Measurements from ENCODE around the gene EEF2K. TPM values are rescaled to one million over a fixed set of nuclear protein-coding genes. Genes with fewer than 3 reads are reported as not detected.
A peak's percentile ranks its signal among the peaks of the same experiment; 100 is the strongest.

EEF2K gene
- total RNA-seq, 2 donors from 2014 or later, result 9.8 to 15.8 TPM

DNA sequence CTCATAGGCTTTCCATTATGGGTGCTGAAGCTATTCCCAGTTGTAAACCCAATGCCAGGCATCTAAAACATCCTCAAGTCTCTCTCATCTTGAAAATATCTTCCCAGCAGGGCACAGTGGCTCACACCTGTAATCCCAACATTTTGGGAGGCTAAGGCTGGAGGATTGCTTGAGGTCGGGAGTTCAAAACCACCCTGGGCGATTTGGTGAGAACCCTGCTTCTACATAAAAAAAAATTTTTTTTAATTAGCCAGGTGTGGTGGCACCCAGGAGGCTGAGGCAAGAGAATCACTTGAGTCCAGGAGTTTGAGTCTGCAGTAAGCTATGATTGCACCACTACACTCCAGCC is 13.0 kb upstream of the EEF2K start:
- no peak overlapping the region for H3K27ac Mint-ChIP-seq
- H3K4me1 Mint-ChIP-seq, result peaks cover 19% of the 10 kb centered on the region
- H3K4me3 Mint-ChIP-seq, result no peak overlapping the region

DNA sequence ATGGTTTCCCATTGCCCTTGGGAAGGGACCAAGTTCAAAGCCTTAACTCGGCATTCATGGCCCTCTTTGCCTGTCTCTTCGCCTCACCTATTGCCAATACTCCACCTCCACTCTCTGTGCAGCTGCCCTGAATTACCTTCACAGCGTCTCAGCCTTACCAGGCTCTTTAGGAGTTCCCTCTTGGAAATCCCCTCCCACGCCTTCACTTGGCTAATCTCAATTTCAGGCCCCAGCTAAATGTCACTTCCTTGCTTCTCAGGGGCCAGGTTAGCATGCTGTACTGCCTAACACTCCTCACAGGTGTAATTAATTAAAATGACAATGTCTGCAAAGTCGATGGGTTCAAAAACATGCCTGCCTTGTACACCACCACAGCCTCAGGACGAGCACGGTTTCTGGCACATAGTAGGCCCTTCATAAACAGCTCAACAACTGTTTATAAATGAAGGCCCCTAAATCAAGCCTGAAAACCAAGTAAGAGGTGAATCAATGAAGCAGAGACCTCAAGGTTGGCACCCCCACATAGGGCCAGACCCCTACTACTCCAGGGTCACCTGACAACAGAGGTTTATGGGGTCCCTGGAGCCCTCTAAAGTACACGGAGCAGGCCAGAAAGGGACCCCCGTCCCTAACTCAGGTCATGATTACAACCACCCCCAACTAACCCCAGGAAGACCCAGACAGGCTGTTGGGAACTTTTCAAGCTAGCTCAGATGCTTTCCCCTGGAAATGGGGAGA is 11.2 kb upstream of the EEF2K start:
- 86 to 91% methylated on average over 7 to 9 of the region's 9 CpGs for WGBS, 2 experiments (ENCODE audit: insufficient coverage in 1 of 2, insufficient read length in 1 of 2)
- no peaks in the 10 kb centered on the region for H3K9me3 Mint-ChIP-seq
- Histone ChIP-seq H3K4me3 (ENCODE audit: low read length) (no peak overlapping the region), H3K36me3 (ENCODE audit: control insufficient read depth, insufficient read depth, low read length) (no peaks in the 10 kb centered on the region), H3K4me1 (ENCODE audit: control insufficient read depth, insufficient read depth, low read length) (no peaks in the 10 kb centered on the region), H3K9me3 (ENCODE audit: control insufficient read depth, low read length) (no peaks in the 10 kb centered on the region), H3K27ac (ENCODE audit: low read depth, low read length) (no peak overlapping the region), H3K27me3 (ENCODE audit: control insufficient read depth, insufficient read depth, low read length, poor library complexity, severe bottlenecking) (peaks cover under 1% of the 10 kb centered on the region), H3K9ac (ENCODE audit: extremely low read depth, low read length, poor library complexity, severe bottlenecking) (no peak overlapping the region)
- no peaks in the 10 kb centered on the region for H3K36me3 Mint-ChIP-seq (ENCODE audit: low read depth)
- DNase-seq, result no peak
- peaks cover 2% of the 10 kb centered on the region for H3K27me3 Mint-ChIP-seq (ENCODE audit: insufficient read depth)
- no peak overlapping the region for H3K4me3 Mint-ChIP-seq
- peak overlapping the region; percentile 60 for H3K27ac Mint-ChIP-seq
- TF ChIP-seq, protein P1, sequence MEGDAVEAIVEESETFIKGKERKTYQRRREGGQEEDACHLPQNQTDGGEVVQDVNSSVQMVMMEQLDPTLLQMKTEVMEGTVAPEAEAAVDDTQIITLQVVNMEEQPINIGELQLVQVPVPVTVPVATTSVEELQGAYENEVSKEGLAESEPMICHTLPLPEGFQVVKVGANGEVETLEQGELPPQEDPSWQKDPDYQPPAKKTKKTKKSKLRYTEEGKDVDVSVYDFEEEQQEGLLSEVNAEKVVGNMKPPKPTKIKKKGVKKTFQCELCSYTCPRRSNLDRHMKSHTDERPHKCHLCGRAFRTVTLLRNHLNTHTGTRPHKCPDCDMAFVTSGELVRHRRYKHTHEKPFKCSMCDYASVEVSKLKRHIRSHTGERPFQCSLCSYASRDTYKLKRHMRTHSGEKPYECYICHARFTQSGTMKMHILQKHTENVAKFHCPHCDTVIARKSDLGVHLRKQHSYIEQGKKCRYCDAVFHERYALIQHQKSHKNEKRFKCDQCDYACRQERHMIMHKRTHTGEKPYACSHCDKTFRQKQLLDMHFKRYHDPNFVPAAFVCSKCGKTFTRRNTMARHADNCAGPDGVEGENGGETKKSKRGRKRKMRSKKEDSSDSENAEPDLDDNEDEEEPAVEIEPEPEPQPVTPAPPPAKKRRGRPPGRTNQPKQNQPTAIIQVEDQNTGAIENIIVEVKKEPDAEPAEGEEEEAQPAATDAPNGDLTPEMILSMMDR (conservative IDR thresholded peaks at IDR 0.05), result no peak
- peaks cover 10% of the 10 kb centered on the region for H3K4me1 Mint-ChIP-seq

More for the DNA sequence above, 13.0 kb upstream of the EEF2K start:
- H3K27ac ChIP-seq (ENCODE audit: low read depth, low read length), result no peak overlapping the region
- no peak overlapping the region for H3K4me3 ChIP-seq (ENCODE audit: low read length)
- peaks cover 2% of the 10 kb centered on the region for H3K27me3 Mint-ChIP-seq (ENCODE audit: insufficient read depth)
- DNase-seq, result no peak
- no peaks in the 10 kb centered on the region for H3K4me1 ChIP-seq (ENCODE audit: control insufficient read depth, insufficient read depth, low read length)
- H3K9me3 Mint-ChIP-seq, result no peaks in the 10 kb centered on the region
- no peaks in the 10 kb centered on the region for H3K36me3 Mint-ChIP-seq (ENCODE audit: low read depth)
- 79 to 80% methylated on average over 1 to 2 of the region's 2 CpGs for WGBS, 2 experiments (ENCODE audit: insufficient coverage in 1 of 2, insufficient read length in 1 of 2)
- H3K36me3 ChIP-seq (ENCODE audit: control insufficient read depth, insufficient read depth, low read length), result no peaks in the 10 kb centered on the region
- no peaks in the 10 kb centered on the region for H3K9me3 ChIP-seq (ENCODE audit: control insufficient read depth, low read length)
- H3K27me3 ChIP-seq (ENCODE audit: control insufficient read depth, insufficient read depth, low read length, poor library complexity, severe bottlenecking), result peaks cover 10% of the 10 kb centered on the region
- TF ChIP-seq, protein P1 (conservative IDR thresholded peaks at IDR 0.05), result no peak
- H3K9ac ChIP-seq (ENCODE audit: extremely low read depth, low read length, poor library complexity, severe bottlenecking), result no peak overlapping the region

DNA sequence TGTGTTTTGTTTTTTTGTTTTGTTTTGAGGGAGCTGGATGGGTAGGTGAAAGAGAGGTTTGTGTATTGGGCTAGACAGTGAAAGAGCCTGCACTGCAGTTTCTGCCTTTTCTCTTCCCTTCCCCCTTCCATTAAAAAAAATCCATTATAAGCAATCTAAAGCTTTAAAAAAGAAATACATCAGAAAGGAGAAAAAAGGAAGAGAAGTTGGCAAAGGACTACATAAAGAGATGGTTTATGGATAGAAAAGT is 10.7 kb upstream of the EEF2K start:
- no peaks in the 10 kb centered on the region for H3K9me3 ChIP-seq (ENCODE audit: control insufficient read depth, low read length)
- TF ChIP-seq, protein P1 (conservative IDR thresholded peaks at IDR 0.05), result no peak
- H3K36me3 ChIP-seq (ENCODE audit: control insufficient read depth, insufficient read depth, low read length), result no peaks in the 10 kb centered on the region
- H3K4me3 ChIP-seq (ENCODE audit: low read length), result no peak overlapping the region
- H3K27me3 ChIP-seq (ENCODE audit: control insufficient read depth, insufficient read depth, low read length, poor library complexity, severe bottlenecking), result no peaks in the 10 kb centered on the region
- no peak overlapping the region for H3K9ac ChIP-seq (ENCODE audit: extremely low read depth, low read length, poor library complexity, severe bottlenecking)
- Mint-ChIP-seq H3K4me3 (peak overlapping the region; percentile 78), H3K36me3 (ENCODE audit: low read depth) (no peaks in the 10 kb centered on the region), H3K4me1 (peaks cover 10% of the 10 kb centered on the region), H3K9me3 (no peaks in the 10 kb centered on the region), H3K27me3 (ENCODE audit: insufficient read depth) (peaks cover 2% of the 10 kb centered on the region), H3K27ac (peak overlapping the region; percentile 78)
- no peak for DNase-seq
- H3K27ac ChIP-seq (ENCODE audit: low read depth, low read length), result no peak overlapping the region
- no peaks in the 10 kb centered on the region for H3K4me1 ChIP-seq (ENCODE audit: control insufficient read depth, insufficient read depth, low read length)

Data from endodermal cell (in vitro differentiated cells).